IPS DF 4.7 (cell line): ENCODE results near the gene SPG7.

Source experiments
- DNase-seq: peaks from one replicate; pipeline ENCODE4 v3.0.0-alpha.2; 2013; ENCODE audit warnings: low spot score; ENCODE audit errors: extremely low read depth

Gene SPG7

GRCh38 chr16:89546781-89547180 is 38.6 kb downstream of the SPG7 start:
- no peak for DNase-seq

GRCh38 chr16:89547291-89547690 is 39.1 kb downstream of the SPG7 start:
- no peak for DNase-seq

- DNase-seq: no peak
These were observed 39.7 kb downstream of the SPG7 start for GRCh38 chr16:89547860-89548259.

- no peak for DNase-seq
These were observed 40.3 kb downstream of the SPG7 start for GRCh38 chr16:89548344-89549006.

- DNase-seq: no peak
These were observed 41.0 kb downstream of the SPG7 start for GRCh38 chr16:89549007-89549700.

- DNase-seq: no peak
These were observed 42.3 kb downstream of the SPG7 start for GRCh38 chr16:89550421-89551007.

- DNase-seq: no peak
These were observed 44.1 kb downstream of the SPG7 start for GRCh38 chr16:89552329-89552728.

- no peak for DNase-seq
These were observed 44.7 kb downstream of the SPG7 start for GRCh38 chr16:89552913-89553312.

GRCh38 chr16:89553733-89554132 is 45.5 kb downstream of the SPG7 start:
- DNase-seq: no peak

GRCh38 chr16:89554343-89554742 is 46.1 kb downstream of the SPG7 start:
- DNase-seq: no peak

- DNase-seq: no peak
These were observed 47.1 kb downstream of the SPG7 start for GRCh38 chr16:89555265-89555664.

GRCh38 chr16:89555780-89556179 is 47.6 kb downstream of the SPG7 start:
- DNase-seq: no peak

- peak; percentile 68 for DNase-seq
These were observed 48.8 kb downstream of the SPG7 start for GRCh38 chr16:89556750-89557689.

GRCh38 chr16:89557690-89558490 is 49.7 kb downstream of the SPG7 start:
- no peak for DNase-seq

GRCh38 chr16:89560378-89561141 is 52.4 kb downstream of the SPG7 start, which contains the start of gene RPL13:
Gene RPL13 (plus strand): TSS chr16:89560682. CDS start chr16:89560960, 278 bp downstream.
- peak; percentile 56 for DNase-seq

- DNase-seq: no peak
These were observed 53.1 kb downstream of the SPG7 start for GRCh38 chr16:89561142-89561883.

GRCh38 chr16:89561884-89562599 is 53.8 kb downstream of the SPG7 start:
- DNase-seq: no peak

- no peak for DNase-seq
These were observed 54.7 kb downstream of the SPG7 start for GRCh38 chr16:89562939-89563338.
